ENCODE measurements around the gene CHAF1B.

- TF ChIP-seq CTCF (IDR thresholded peaks at IDR 0.05) (no peak), POLR2A (IDR thresholded peaks at IDR 0.05) (no peak)
Measured at GRCh38 chr21:36347278-36347961, 37.8 kb upstream of the CHAF1B start.

Measured in testis (tissue), 2 donors.